BLaER1 treated with 17β-estradiol and CSF1 and Interleukin-3, amounts not matched to agents 10 nM and 100 nM (cell line): ENCODE results near the gene TOX3.

ENCODE experiments used
- H3K27ac ChIP-seq, 11 experiments: shearing (Covaris generic); formaldehyde crosslinking; 2 replicates each; pipeline ENCODE4 v1.8.1; 2022
- H3K27me3 ChIP-seq, 11 experiments: shearing (Covaris generic); formaldehyde crosslinking; 2 replicates each; pipeline ENCODE4 v1.8.1; 2022
- H3K36me3 ChIP-seq, 11 experiments: shearing (Covaris generic); formaldehyde crosslinking; 2 replicates each; pipeline ENCODE4 v1.8.1; 2022
- H3K4me1 ChIP-seq, 10 experiments: shearing (Covaris generic); formaldehyde crosslinking; 2 replicates each; pipeline ENCODE4 v1.8.1; 2022
- H3K4me2 ChIP-seq, 11 experiments: shearing (Covaris generic); formaldehyde crosslinking; 2 replicates each; pipeline ENCODE4 v1.8.1; 2022
- H3K4me3 ChIP-seq, 10 experiments: shearing (Covaris generic); formaldehyde crosslinking; 2 replicates each; pipeline ENCODE4 v1.8.1; 2022
- H3K9ac ChIP-seq, 11 experiments: shearing (Covaris generic); formaldehyde crosslinking; 2 replicates each; pipeline ENCODE4 v1.8.1; 2022
- H3K9me3 ChIP-seq, 11 experiments: shearing (Covaris generic); formaldehyde crosslinking; replicated peaks in 1 of 11; 2 replicates each; pipeline ENCODE4 v1.8.1; 2022
- H4K20me1 ChIP-seq, 11 experiments: shearing (Covaris generic); formaldehyde crosslinking; 2 replicates each; pipeline ENCODE4 v1.8.1; 2022
- Cebpa-rat ChIP-seq, 11 experiments: shearing (Covaris generic); IDR thresholded peaks; 2 replicates each; pipeline ENCODE4 v1.8.1; 2022

Gene TOX3

DNA sequence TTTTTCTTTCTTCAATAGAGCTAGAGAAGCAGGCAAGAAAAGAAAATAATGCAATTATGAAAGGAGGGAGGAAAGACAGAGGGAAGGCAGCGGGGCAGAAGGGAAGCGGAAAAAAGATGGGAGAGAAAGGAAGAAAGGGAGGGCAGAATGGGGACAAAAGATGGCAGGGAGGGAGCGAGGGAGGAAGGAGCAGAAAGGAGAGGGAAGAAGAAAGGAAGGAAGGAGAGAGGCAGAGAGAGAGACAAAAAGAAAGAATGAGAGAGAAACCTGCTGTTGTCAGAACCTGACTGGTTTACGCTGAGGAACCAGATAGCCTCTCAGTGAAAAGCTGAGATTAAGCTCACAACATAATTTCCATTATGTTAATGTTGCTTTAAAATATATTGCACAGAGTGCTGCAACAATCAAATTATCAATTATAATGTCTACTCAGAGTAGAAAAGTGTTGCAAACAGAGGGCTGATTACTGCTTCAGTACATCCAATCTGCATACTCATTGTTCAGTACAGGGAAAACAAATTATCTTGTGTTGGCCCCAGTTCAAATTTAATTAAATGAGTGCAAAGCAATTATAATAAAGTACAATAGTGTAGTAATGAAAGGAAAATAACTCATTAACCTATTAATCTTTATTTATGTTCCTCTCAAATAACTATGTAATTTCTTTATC lies 32.0 kb upstream of the TOX3 start:
- Histone ChIP-seq H3K36me3 (no peaks in the 10 kb centered on the region), H3K9me3 (no peaks in the 10 kb centered on the region), H3K27ac (no peak overlapping the region), H4K20me1 (no peaks in the 10 kb centered on the region), H3K9ac (no peak overlapping the region), H3K4me3 (no peak overlapping the region), H3K27me3 (no peaks in the 10 kb centered on the region), H3K4me2 (no peak overlapping the region), H3K4me1 (peaks cover 3 to 16% (median 13%) of the 10 kb centered on the region in 10 experiments; a peak in 18 of 20 replicates)
- TF ChIP-seq Cebpa-rat (IDR thresholded peaks at IDR 0.05): no peak

DNA sequence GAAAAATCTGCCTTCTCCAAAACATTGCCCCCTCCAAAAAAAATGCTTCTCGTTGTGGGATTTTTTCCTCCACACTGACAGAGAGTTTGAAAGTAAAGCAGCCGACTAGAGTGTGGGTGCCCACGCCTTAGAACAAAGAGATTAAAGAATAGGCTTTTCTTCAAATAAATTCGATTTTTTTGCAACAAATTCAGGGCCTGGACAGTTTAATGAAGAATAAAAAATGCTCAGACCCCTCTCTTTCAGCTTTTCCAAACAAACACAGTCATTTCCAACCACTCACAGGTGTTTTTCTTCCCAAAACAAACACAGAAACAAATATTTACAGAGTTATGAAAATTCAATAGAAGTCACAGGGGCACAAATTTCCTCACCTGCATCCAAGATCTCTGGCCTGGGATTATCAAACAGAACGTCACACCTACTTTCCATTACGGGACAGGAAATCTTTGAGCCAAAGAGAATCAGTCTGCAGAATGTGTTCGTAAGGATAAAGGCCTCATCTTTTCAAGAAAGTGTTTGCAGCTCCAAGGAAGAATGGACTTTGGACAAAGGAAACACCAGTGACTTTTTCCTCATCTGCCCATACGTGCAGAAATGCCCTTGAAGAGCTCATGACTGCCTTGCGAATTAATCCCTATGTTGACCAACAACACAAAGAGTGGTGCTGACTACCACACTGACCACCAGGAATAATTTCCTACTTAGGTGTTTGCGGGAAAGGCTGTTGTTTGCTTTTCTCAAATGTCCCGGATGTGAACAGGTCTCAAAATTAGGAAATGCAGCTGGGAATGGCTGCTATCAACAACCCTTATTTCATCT lies 31.3 kb upstream of the TOX3 start:
- Histone ChIP-seq H3K4me2 (peak overlapping the region in 4 of 11 experiments; percentile 26 to 56 (median 52); a peak in 6 of 22 replicates), H3K4me3 (no peak overlapping the region), H3K9ac (peak overlapping the region in 1 of 11 experiments; percentile 22; a peak in 1 of 22 replicates), H3K27me3 (no peaks in the 10 kb centered on the region), H3K36me3 (no peaks in the 10 kb centered on the region), H3K9me3 (no peaks in the 10 kb centered on the region), H4K20me1 (no peaks in the 10 kb centered on the region), H3K27ac (peak overlapping the region in 3 of 11 experiments; percentile 51 to 68 (median 57); a peak in 2 of 22 replicates), H3K4me1 (peaks cover 11 to 21% (median 16%) of the 10 kb centered on the region in 10 experiments; a peak in 18 of 20 replicates)
- TF ChIP-seq Cebpa-rat (IDR thresholded peaks at IDR 0.05): no peak

DNA sequence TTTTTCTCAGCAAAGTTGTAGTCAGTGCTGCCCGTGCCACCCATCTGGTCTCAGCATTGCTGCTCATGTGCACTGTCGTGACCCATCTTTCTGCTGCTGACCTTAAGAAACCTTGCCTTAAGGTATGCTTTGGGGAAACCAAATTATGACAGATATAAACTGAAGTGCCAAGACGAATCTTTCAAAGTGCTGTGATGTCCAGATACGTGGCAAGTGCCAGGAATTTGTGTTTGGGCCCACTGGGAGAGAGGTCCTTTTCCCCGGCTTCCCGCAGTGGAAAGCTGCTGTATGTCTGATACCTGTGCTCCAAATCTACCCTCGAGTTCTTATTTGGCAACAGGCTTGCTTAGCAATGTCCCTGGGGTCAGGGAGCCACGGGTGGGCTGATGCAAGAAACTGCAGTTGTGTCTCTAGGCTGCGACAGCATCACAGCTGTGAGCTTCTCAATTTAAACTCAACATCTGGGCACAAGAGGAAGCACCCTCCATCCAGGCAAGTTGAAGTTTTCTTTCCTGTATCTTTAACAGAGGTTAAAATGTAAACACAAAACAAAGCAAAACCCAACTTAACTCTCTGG lies 30.3 kb upstream of the TOX3 start:
- no peak for TF ChIP-seq Cebpa-rat (IDR thresholded peaks at IDR 0.05)
- no peak overlapping the region for H3K4me3 ChIP-seq
- no peaks in the 10 kb centered on the region for H3K27me3 ChIP-seq
- peaks cover 12 to 31% (median 22%) of the 10 kb centered on the region in 10 experiments; a peak in 19 of 20 replicates for H3K4me1 ChIP-seq
- peak overlapping the region in 8 of 11 experiments; percentile 26 to 56 (median 47); a peak in 16 of 22 replicates for H3K4me2 ChIP-seq
- H3K9me3 ChIP-seq: no peaks in the 10 kb centered on the region
- no peaks in the 10 kb centered on the region for H4K20me1 ChIP-seq
- peak overlapping the region in 6 of 11 experiments; percentile 10 to 68 (median 39); a peak in 9 of 22 replicates for H3K27ac ChIP-seq
- peak overlapping the region in 1 of 11 experiments; percentile 22; a peak in 2 of 22 replicates for H3K9ac ChIP-seq
- H3K36me3 ChIP-seq: no peaks in the 10 kb centered on the region

DNA sequence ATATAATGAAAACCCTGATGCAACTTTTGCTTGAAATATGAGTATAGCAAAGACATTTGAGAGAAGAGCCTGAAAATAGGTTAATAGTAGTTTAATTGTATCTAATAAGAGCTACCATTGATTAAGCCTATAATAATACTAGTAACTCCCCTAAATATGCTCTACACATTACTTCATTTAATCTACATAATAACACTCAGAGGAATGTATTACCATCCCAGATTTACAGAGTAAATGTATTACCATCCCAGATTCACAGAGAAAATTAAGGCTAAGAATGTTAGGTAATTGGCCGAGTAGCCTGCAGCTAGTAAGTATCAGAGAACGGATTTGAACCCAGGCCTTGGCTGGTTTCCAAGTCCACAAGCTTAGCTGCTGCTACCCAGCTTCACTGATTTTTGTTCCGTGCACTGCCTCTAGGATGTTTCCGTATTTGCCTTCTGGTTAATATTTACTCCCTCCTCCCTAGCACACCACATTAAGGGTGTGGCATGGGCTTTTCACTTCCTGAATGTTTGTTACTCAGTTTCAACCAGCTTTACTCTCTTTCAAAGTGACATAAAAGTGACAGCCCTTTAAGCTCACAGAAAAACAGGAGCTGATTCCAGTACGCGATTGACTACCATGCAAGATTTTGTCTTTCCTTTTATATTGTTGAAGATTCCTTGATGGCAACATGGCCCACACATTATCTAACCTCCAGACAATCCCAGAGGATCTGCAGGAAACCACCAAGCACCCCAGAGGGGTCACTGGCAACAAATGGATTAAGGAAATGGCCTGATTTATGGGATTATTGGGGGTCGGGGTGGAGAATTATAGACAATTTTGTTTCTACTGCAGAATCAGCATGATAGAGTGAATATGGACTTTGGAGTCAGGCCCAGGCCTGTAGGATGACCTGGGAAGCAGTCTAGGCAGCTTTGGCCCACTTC lies 26.7 kb upstream of the TOX3 start:
- peaks cover 12 to 37% (median 26%) of the 10 kb centered on the region in 10 experiments; a peak in 19 of 20 replicates for H3K4me1 ChIP-seq
- H3K4me2 ChIP-seq: peak overlapping the region in 7 of 11 experiments; percentile 9 to 68 (median 61); a peak in 12 of 22 replicates
- no peak for TF ChIP-seq Cebpa-rat (IDR thresholded peaks at IDR 0.05)
- H3K9ac ChIP-seq: no peak overlapping the region
- no peak overlapping the region for H3K4me3 ChIP-seq
- H3K27ac ChIP-seq: no peak overlapping the region; a peak in 2 of 22 replicates
- H3K9me3 ChIP-seq: peaks cover 3 to 14% (median 8%) of the 10 kb centered on the region in 11 experiments; a peak in 12 of 22 replicates
- no peaks in the 10 kb centered on the region for H3K36me3 ChIP-seq
- no peaks in the 10 kb centered on the region for H3K27me3 ChIP-seq
- H4K20me1 ChIP-seq: no peaks in the 10 kb centered on the region

DNA sequence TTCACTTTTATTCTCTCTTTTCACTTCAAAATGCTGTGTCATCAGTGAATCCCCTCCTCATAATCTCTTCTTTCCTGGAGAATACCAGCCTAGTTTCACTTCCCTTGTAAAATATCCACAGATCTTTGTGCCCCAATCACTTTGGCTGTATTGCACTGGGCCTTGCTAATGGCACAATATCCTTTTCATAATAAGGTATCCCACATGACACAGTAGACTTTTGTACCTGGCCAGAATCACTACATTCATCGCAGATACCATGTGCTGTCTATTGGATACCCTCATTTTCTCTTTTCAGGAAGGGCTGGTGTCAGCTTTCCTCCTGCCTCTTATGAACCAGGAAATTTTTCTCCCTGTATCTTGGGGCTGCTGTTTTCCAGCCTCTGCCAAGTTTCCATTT lies 25.7 kb upstream of the TOX3 start:
- peak overlapping the region in 7 of 11 experiments; percentile 13 to 68 (median 61); a peak in 11 of 22 replicates for H3K4me2 ChIP-seq
- H3K9ac ChIP-seq: no peak overlapping the region
- H3K9me3 ChIP-seq: peaks cover 3 to 14% (median 8%) of the 10 kb centered on the region in 11 experiments; a peak in 12 of 22 replicates
- no peak overlapping the region for H3K4me3 ChIP-seq
- no peaks in the 10 kb centered on the region for H4K20me1 ChIP-seq
- peaks cover 9 to 37% (median 27%) of the 10 kb centered on the region in 10 experiments; a peak in 19 of 20 replicates for H3K4me1 ChIP-seq
- TF ChIP-seq Cebpa-rat (IDR thresholded peaks at IDR 0.05): no peak
- H3K27ac ChIP-seq: peak overlapping the region in 2 of 11 experiments; percentile 21 to 34; a peak in 1 of 22 replicates
- H3K36me3 ChIP-seq: no peaks in the 10 kb centered on the region
- no peaks in the 10 kb centered on the region for H3K27me3 ChIP-seq

DNA sequence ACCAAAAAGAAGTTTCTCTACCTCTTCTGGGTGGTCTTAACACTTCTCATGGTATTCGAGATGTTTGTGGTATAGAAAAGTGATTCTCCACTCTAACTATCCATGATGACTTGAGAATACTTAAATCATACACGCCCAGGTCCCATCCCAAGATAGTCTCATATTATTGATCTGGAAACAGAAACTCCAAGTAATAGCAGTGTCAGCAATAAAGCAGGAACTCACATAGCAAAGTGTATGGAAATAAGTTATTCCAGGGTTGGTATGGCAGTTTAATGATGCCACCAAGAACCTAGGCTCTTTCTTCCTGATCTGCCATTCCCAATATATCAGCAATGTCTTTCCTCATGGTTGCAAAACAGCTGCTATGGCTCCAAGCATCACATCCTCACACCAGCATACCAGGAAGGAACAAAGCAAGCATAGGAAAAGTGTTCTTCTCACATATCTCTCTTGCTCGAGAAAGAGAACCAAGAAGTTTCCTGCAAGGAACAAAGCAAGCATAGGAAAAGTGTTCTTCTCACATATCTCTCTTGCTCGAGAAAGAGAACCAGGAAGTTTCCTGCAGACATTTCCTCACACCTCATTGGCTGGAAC lies 23.6 kb upstream of the TOX3 start:
- Histone ChIP-seq H3K9ac (no peak overlapping the region), H3K27me3 (no peaks in the 10 kb centered on the region), H4K20me1 (no peaks in the 10 kb centered on the region), H3K4me3 (no peak overlapping the region), H3K4me2 (0 out of 22 replicates have a peak overlapping the region, but pooled peaks of 2 of the 11 experiments have one; percentile 13 to 29), H3K4me1 (peaks cover 0 to 33% (median 18%) of the 10 kb centered on the region in 10 experiments; a peak in 14 of 20 replicates), H3K27ac (no peak overlapping the region), H3K36me3 (no peaks in the 10 kb centered on the region), H3K9me3 (peaks cover 3 to 14% (median 8%) of the 10 kb centered on the region in 11 experiments; a peak in 12 of 22 replicates)
- TF ChIP-seq Cebpa-rat (IDR thresholded peaks at IDR 0.05): no peak

DNA sequence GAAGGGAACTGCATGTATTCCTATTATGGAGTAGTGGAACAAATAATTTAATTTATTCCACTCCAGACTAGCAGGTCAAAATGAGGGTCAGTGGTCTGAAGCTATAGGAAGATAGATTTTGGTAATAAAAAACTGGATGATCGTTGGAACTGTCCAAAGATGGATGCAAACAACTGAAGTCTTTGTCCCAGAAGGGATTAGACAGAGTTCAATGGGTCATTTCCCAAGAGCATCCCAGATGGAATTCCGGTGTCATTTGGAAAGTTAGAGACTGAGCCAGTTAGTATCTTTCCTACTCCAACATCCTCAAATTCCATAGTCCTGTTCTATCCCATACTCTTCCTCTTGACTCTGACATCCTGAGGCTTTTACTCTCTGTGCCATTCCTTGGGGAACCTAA lies 22.8 kb upstream of the TOX3 start:
- peaks cover 3 to 14% (median 8%) of the 10 kb centered on the region in 11 experiments; a peak in 12 of 22 replicates for H3K9me3 ChIP-seq
- no peak overlapping the region for H3K4me2 ChIP-seq
- H3K27ac ChIP-seq: no peak overlapping the region
- no peaks in the 10 kb centered on the region for H3K27me3 ChIP-seq
- H3K36me3 ChIP-seq: no peaks in the 10 kb centered on the region
- H3K4me1 ChIP-seq: peaks cover 0 to 33% (median 18%) of the 10 kb centered on the region in 10 experiments; a peak in 14 of 20 replicates
- no peak overlapping the region for H3K9ac ChIP-seq
- no peak for TF ChIP-seq Cebpa-rat (IDR thresholded peaks at IDR 0.05)
- H3K4me3 ChIP-seq: no peak overlapping the region
- H4K20me1 ChIP-seq: no peaks in the 10 kb centered on the region
